ENCODE results near the gene ZNF777.

Gene ZNF777

GRCh38 chr7:149476791-149477190 lies 15.9 kb upstream of the ZNF777 start:
- DNase-seq (ENCODE audit: low spot score): no peak

GRCh38 chr7:149475121-149476045 lies 14.5 kb upstream of the ZNF777 start:
- DNase-seq (ENCODE audit: low spot score): no peak

GRCh38 chr7:149474309-149475120 lies 13.7 kb upstream of the ZNF777 start:
- no peak for DNase-seq (ENCODE audit: low spot score)

- DNase-seq (ENCODE audit: low spot score): no peak
Measured at GRCh38 chr7:149473251-149473650, 12.4 kb upstream of the ZNF777 start.

- no peak for DNase-seq (ENCODE audit: low spot score)
Measured at GRCh38 chr7:149471289-149471953, 10.6 kb upstream of the ZNF777 start.

- no peak for DNase-seq (ENCODE audit: low spot score)
Measured at GRCh38 chr7:149469806-149470205, 8.9 kb upstream of the ZNF777 start.

GRCh38 chr7:149468208-149468607 lies 7.3 kb upstream of the ZNF777 start:
- DNase-seq (ENCODE audit: low spot score): no peak

GRCh38 chr7:149467321-149467859 lies 6.5 kb upstream of the ZNF777 start:
- DNase-seq (ENCODE audit: low spot score): no peak

GRCh38 chr7:149466364-149466763 lies 5.5 kb upstream of the ZNF777 start:
- no peak for DNase-seq (ENCODE audit: low spot score)

GRCh38 chr7:149463500-149464161 lies 2.8 kb upstream of the ZNF777 start:
- no peak for DNase-seq (ENCODE audit: low spot score)

GRCh38 chr7:149462101-149462520 lies 1.2 kb upstream of the ZNF777 start:
- no peak for DNase-seq (ENCODE audit: low spot score)

- DNase-seq (ENCODE audit: low spot score): no peak
Measured at GRCh38 chr7:149459540-149460452, 1.1 kb downstream of the ZNF777 start.

- DNase-seq (ENCODE audit: low spot score): no peak
Measured at GRCh38 chr7:149459201-149459539, 1.7 kb downstream of the ZNF777 start.

- DNase-seq (ENCODE audit: low spot score): no peak
Measured at GRCh38 chr7:149458235-149458634, 2.6 kb downstream of the ZNF777 start.

- DNase-seq (ENCODE audit: low spot score): no peak
Measured at GRCh38 chr7:149457766-149458165, 3.1 kb downstream of the ZNF777 start.

GRCh38 chr7:149456506-149457421 lies 4.1 kb downstream of the ZNF777 start:
- no peak for DNase-seq (ENCODE audit: low spot score)

- DNase-seq (ENCODE audit: low spot score): no peak
Measured at GRCh38 chr7:149455175-149455950, 5.5 kb downstream of the ZNF777 start.

GRCh38 chr7:149454750-149455149 lies 6.1 kb downstream of the ZNF777 start:
- DNase-seq (ENCODE audit: low spot score): no peak

- no peak for DNase-seq (ENCODE audit: low spot score)
Measured at GRCh38 chr7:149454006-149454405, 6.9 kb downstream of the ZNF777 start.

Data from CD4-positive, alpha-beta T cell treated with Interleukin-2 at 100 ng/mL for 4 hours (primary cell).